Right ventricle myocardium inferior (tissue), 1 donor: ENCODE data around the gene NPPC. TPM values are rescaled to one million over a fixed set of nuclear protein-coding genes. Genes with fewer than 3 reads are reported as not detected.
"Not testable (repeated sequence)": the region's sequence is repeated elsewhere in the genome, so short reads cannot be mapped to it uniquely, and the experiment has no call there.

Source experiments
- ATAC-seq: fragments of 200-7000 bp; cut with Tn5 transposase; one replicate; pipeline ENCODE4 v1.9.1; 2020; ENCODE audit warnings: mild to moderate bottlenecking, moderate library complexity
- DNase-seq: peaks from one replicate; pipeline ENCODE4 v3.0.0; 2021; ENCODE audit errors: missing footprints
- intact Hi-C: fragments of 100-400 bp; cut with DNase I; formaldehyde crosslinking; loops from one replicate; pipeline ENCODE4 v1.11.0; 2022
- total RNA-seq: library from RNA; stranded (reverse); fragmentation: NEBNext Ultra II Directional; extraction: Animal tissue kit (Norgen Biotek cat#: 25700); gene quantifications from one replicate; pipeline ENCODE4 v1.2.1, GENCODE V29; 2021
- donor health status: DM: no; HTN: yes; CAD: no; lungs with severe emphysema.

NPPC gene
- total RNA-seq, 1 donor from 2014 or later, result 16.1 TPM

- ATAC-seq (no peak), DNase-seq (no peak)
- intact Hi-C loops, result no loop called here
Measured at GRCh38 chr2:231904161-231904611, 22.0 kb downstream of the NPPC start.

GRCh38 chr2:231902598-231902997, 23.6 kb downstream of the NPPC start:
- no peak for ATAC-seq
- DNase-seq, result no peak
- intact Hi-C loops, result no loop called here

GRCh38 chr2:231900972-231901371, 25.2 kb downstream of the NPPC start:
- DNase-seq (no peak), ATAC-seq (no peak)
- intact Hi-C loops, result no loop called here

- ATAC-seq (peak; percentile 74), DNase-seq (peak; percentile 92)
- intact Hi-C loops, result no loop called here
Measured at GRCh38 chr2:231900486-231900942, 25.7 kb downstream of the NPPC start.

DNA sequence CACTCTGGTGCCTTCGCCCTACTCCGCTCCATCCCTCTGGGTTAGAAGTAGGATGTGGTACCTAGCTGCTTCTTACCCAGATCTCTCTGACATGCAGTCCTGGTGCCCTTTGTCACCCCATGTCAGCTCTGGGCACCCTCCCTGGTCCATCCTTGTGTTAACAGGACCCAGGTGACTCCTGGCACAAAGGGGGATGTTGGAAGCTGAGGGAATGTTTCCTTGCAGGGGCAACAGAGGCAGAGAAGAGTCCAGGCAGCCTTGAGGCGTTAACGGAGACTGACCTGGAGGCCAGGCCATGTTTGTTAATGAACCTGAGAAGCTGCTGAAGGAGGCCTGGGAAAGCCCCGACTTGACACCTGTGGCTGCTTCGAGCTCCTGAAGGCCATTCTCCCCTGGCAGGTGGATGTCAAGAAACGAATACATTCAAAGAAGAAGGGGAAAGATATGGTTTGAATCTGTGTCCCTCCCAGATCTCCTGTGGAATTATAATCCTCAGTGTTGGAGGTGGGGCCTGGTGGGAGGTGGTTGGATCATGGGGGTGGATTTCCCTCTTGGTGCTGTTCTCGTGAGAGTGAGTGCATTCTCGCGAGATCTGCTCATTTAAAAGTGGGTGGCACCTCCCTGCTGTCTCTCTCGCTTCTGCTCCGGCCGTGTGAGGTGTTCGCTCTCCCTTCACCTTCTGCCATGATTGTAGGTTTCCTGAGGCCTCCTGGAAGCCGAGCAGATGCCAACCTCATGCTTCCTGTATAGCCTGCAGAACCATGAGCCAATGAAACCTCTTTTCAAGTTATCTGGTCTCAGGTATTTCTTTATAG, 31.4 kb downstream of the NPPC start:
- DNase-seq (no peak), ATAC-seq (no peak)
- intact Hi-C loops, result no loop called here

GRCh38 chr2:231891514-231891905, 34.7 kb downstream of the NPPC start:
- DNase-seq, result no peak
- intact Hi-C loops, result no loop called here
- ATAC-seq, result no peak

DNA sequence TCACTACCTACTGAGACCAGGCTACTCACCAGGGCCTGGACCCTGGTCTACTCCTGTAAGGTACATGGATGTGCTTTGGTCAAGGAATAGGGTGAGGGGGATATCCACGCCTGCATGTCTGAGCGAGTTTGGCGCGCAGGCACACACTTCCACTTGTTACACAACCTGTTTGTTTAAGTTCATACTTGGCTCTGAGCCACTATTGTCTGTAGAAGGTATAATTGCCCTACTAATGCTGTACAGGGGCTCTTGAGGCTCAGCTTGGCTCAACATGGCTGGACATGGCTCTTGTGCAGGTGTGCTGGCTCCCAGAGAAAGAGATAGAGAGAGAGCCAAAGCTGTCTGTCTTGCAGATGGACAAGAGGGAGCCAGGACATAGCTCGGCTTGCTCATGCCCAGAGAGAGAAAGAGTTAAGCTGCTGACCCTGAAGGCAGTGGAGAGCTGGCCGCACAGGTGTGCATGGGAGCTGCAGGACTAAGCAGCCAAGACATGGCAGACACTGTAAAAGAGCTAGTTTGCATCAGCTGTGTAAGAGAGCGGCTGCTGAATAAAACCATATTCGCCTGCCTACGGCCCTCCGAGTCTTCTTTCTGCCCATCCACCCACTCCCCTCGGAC, 35.2 kb downstream of the NPPC start:
- no peak for DNase-seq
- intact Hi-C loops, result no loop called here
- ATAC-seq, result no peak

- no peak for ATAC-seq
- intact Hi-C loops, result no loop called here
Measured at GRCh38 chr2:231887756-231888155, 38.4 kb downstream of the NPPC start.

DNA sequence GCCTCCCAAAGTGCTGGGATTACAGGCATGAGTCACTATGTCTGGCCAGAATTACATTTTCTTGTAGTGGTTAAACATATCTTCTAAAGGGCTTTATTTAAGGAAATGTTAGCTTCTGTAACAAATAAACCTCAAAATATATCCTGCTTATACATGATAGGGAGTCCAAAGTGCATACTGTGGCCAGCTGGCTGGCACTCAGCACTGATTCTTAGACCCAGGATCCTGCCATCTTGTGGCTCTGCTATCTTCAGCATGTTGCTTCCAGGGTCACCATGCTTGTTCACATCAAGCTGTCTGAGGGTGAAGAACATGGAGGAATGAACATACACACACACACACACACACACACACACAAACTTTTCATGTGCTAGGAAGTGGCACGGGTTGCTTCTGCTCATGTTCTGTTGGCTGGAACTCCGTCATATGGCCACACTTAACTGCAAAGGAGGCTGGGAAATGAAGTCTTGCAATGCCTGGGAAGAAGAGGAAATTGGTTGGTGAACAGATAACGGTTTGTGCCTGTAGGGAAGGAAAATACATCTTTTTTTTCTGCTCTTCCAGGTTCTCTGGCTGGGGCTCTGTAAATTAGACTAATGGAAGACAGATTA, 40.0 kb downstream of the NPPC start:
- no peak for DNase-seq
- no peak for ATAC-seq
- intact Hi-C loops, result no loop called here

More at GRCh38 chr2:231887756-231888155, 38.4 kb downstream of the NPPC start:
- no peak for DNase-seq

DNA sequence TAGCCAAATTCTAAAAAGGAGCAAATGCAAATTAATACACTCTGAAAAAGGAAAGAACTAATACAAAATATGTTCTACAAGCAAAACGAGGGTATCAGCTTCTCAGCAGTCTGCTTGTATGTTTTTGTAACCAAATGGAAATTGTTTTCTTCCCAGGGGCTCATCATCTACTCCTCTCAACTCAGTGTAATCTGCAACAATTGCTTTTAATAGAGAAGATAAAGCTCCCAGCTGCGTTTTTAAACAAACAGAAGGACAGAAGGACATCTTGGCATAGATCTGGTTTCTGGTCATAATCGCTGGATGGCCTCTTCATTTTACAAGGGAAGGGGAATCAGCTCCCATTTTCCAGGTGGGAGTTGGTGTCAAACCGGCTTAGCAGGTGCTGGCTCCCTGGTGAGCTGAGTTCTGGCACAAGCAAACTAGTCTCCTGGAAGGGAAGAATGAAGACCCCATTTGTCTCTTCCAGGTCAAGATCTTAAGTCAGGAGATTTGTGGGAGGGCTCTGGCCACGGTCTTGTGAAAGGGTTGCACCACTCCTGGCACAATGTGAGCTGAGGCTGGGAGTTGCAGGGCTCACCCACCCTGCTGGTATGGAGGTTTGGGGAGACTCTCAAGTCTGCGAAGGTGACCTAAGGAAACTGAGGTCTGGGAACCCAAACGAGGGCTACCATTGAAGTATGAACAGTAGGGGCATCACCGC, 41.6 kb downstream of the NPPC start:
- DNase-seq (no peak), ATAC-seq (no peak)
- intact Hi-C loops, result no loop called here

- no peak for DNase-seq
- intact Hi-C loops, result no loop called here
- no peak for ATAC-seq
Measured at GRCh38 chr2:231883468-231883881, 42.7 kb downstream of the NPPC start.

GRCh38 chr2:231882646-231883045, 43.5 kb downstream of the NPPC start:
- intact Hi-C loops, result no loop called here
- DNase-seq (no peak), ATAC-seq (no peak)

GRCh38 chr2:231880371-231880770, 45.8 kb downstream of the NPPC start:
- DNase-seq, intact Hi-C loops, ATAC-seq: not testable (repeated sequence)

- intact Hi-C loops, result no loop called here
- no peak for DNase-seq
- no peak for ATAC-seq
Measured at GRCh38 chr2:231879216-231879615, 47.0 kb downstream of the NPPC start.

DNA sequence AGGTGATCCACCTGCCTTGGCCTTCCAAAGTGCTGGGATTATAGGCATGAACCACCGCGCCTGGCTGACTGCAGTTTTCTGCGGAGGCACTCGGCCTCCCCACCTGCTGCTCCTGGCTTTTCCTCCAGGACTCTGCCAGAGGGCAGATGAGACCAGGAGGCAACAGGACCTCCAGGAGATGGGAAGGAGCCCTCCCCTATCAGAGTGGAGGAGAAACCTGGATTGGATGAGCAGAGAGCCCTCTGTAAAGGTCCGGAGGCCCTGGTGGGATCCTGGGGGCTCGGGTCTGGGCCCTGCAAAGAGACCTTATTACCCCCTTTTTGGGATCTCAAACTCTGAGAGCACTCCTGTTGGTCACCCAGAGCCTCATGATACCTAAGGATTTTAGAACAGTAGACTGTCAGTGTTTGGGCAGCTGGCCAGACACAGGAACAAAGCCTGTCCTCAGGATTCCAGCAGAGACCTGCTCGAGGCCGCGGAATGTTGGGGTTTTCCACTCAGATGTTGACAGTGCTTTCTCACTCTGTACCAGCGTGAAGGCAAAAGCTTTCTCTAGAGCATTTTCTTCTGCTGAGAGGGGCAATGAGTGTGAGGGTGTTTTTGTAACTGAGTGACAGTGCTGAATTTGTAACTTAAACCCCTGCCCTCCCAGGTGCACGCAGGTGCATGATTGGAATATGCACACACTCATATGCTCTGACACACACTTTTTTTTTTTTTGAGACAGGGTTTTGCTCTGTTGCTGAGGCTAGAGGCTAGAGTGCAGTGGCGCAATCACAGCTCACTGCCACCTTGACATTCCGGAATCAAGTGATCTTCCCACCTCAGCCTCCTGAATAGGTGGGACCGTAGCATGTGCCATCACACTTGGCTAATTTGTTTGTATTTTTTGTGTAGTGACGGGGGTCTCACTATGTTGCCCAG, 48.4 kb downstream of the NPPC start:
- DNase-seq, result no peak
- no peak for ATAC-seq
- intact Hi-C loops, result no loop called here

GRCh38 chr2:231874944-231875343, 51.3 kb downstream of the NPPC start:
- DNase-seq (no peak), ATAC-seq (no peak)
- intact Hi-C loops, result no loop called here
